GM21576 (cell line): ENCODE results near the gene CFAP74.

Source experiments
- ATAC-seq: cut with Tn5 transposase; IDR thresholded peaks from one replicate; pipeline ENCODE4 v1.9.1; 2021; ENCODE audit warnings: mild to moderate bottlenecking, moderate library complexity; ENCODE audit not compliant: unreplicated experiment

CFAP74 gene

GRCh38 chr1:2041305-2041704, 37.7 kb upstream of the CFAP74 start:
- ATAC-seq = no peak

GRCh38 chr1:2039251-2039650, 35.7 kb upstream of the CFAP74 start:
- ATAC-seq = no peak

- no peak for ATAC-seq
Measured at GRCh38 chr1:2038229-2038628, 34.6 kb upstream of the CFAP74 start.

- ATAC-seq = no peak
Measured at GRCh38 chr1:2037314-2037979, 33.9 kb upstream of the CFAP74 start.

GRCh38 chr1:2036287-2036686, 32.7 kb upstream of the CFAP74 start:
- ATAC-seq = no peak

- no peak for ATAC-seq
Measured at GRCh38 chr1:2033165-2033564, 29.6 kb upstream of the CFAP74 start.

GRCh38 chr1:2032737-2033136, 29.2 kb upstream of the CFAP74 start:
- no peak for ATAC-seq

GRCh38 chr1:2031546-2032540, 28.3 kb upstream of the CFAP74 start:
- no peak for ATAC-seq

GRCh38 chr1:2030076-2030871, 26.7 kb upstream of the CFAP74 start:
- ATAC-seq = no peak

GRCh38 chr1:2029561-2029960, 26.0 kb upstream of the CFAP74 start:
- no peak for ATAC-seq

- no peak for ATAC-seq
Measured at GRCh38 chr1:2028870-2029560, 25.4 kb upstream of the CFAP74 start.

GRCh38 chr1:2027961-2028583, 24.5 kb upstream of the CFAP74 start:
- no peak for ATAC-seq

- ATAC-seq = no peak
Measured at GRCh38 chr1:2025491-2025981, 21.9 kb upstream of the CFAP74 start.

GRCh38 chr1:2024887-2025286, 21.3 kb upstream of the CFAP74 start:
- ATAC-seq = no peak

GRCh38 chr1:2024451-2024850, 20.9 kb upstream of the CFAP74 start:
- no peak for ATAC-seq

- ATAC-seq = no peak
Measured at GRCh38 chr1:2023187-2023586, 19.6 kb upstream of the CFAP74 start.

- no peak for ATAC-seq
Measured at GRCh38 chr1:2022063-2022770, 18.6 kb upstream of the CFAP74 start.

- ATAC-seq = no peak
Measured at GRCh38 chr1:2021550-2021949, 18.0 kb upstream of the CFAP74 start.

- ATAC-seq = no peak
Measured at GRCh38 chr1:2020310-2020655, 16.7 kb upstream of the CFAP74 start.
